Tibial nerve (tissue), 4 donors: ENCODE measurements around the gene MOCOS. TPM values are rescaled to one million over a fixed set of nuclear protein-coding genes. Genes with fewer than 3 reads are reported as not detected.

Experiments
- DNase-seq, 2 donors: peaks; one replicate each; pipeline ENCODE4 v3.0.0-alpha.2; 2019; ENCODE audit warnings: low spot score in 2 of 2
- H3K27ac ChIP-seq, 4 donors: fragments of 200-600 bp; sonication (generic) in 3 of 4; one replicate each; pipeline ENCODE4 v1.5.1; 2017 to 2019; ENCODE audit warnings: mild to moderate bottlenecking in 1 of 4
- H3K27me3 ChIP-seq, 2 donors: fragments of 200-600 bp; sonication (generic) in 1 of 2; one replicate each; pipeline versions ENCODE4 v1.5.1 to v1.6.0; 2017 to 2019
- H3K36me3 ChIP-seq, 3 donors: fragments of 200-600 bp; sonication (generic); one replicate each; pipeline ENCODE4 v1.5.1; 2018 to 2019
- H3K4me1 ChIP-seq, 4 donors: fragments of 200-600 bp; sonication (generic) in 3 of 4; one replicate each; pipeline ENCODE4 v1.5.1; 2017 to 2019
- H3K4me3 ChIP-seq, 4 donors: fragments of 200-600 bp; sonication (generic) in 3 of 4; one replicate each; pipeline ENCODE4 v1.5.1; 2017 to 2019; ENCODE audit warnings: mild to moderate bottlenecking in 1 of 4, moderate library complexity in 1 of 4
- H3K9me3 ChIP-seq, 4 donors: fragments of 200-600 bp; sonication (generic) in 3 of 4; one replicate each; pipeline ENCODE4 v1.5.1; 2017 to 2019
- CTCF ChIP-seq, 5 experiments: fragments of 200-600 bp in 3 of 5; fragments of 450-650 bp in 2 of 5; sonication (generic) in 3 of 5; IDR thresholded peaks; one replicate each; pipeline ENCODE4 v1.5.1; 2016 to 2019; ENCODE audit warnings: antibody characterized with exemption in 5 of 5, mild to moderate bottlenecking in 3 of 5, moderate library complexity in 2 of 5
- EP300 ChIP-seq, 2 donors: sonication (generic); formaldehyde crosslinking; IDR thresholded peaks; one replicate each; pipeline ENCODE4 v1.6.1; 2017; ENCODE audit warnings: antibody characterized with exemption in 2 of 2, mild to moderate bottlenecking in 1 of 2
- POLR2A ChIP-seq, 2 donors: fragments of 450-650 bp; IDR thresholded peaks; one replicate each; pipeline ENCODE4 v1.6.1; 2017; ENCODE audit warnings: antibody characterized with exemption in 2 of 2, mild to moderate bottlenecking in 2 of 2, moderate library complexity in 2 of 2
- WGBS, 2 donors: methylation state at CpG; one replicate each; pipeline ENCODE4 v1.1.5; 2018; 5-methylcytosine and 5-hydroxymethylcytosine counted together
- total RNA-seq, 4 donors: library from RNA; depleted of rRNA; stranded (reverse); fragments of >200 nt; gene quantifications; one replicate each; pipeline ENCODE4 v1.1.0, GENCODE V29; 2016

MOCOS gene
- total RNA-seq, 4 donors from 2014 or later = 6.9 to 10.2 (median 8.9) TPM

- TF ChIP-seq CTCF (IDR thresholded peaks at IDR 0.05) (no peak), POLR2A (IDR thresholded peaks at IDR 0.05) (no peak), EP300 (IDR thresholded peaks at IDR 0.05) (no peak)
- no peak for DNase-seq
- 62 to 70% methylated on average over 6 of the region's 6 CpGs for WGBS, 2 donors
Measured at GRCh38 chr18:36303211-36303844, 116.0 kb downstream of the MOCOS start.

GRCh38 chr18:36304723-36305122, 117.4 kb downstream of the MOCOS start:
- TF ChIP-seq CTCF (IDR thresholded peaks at IDR 0.05) (no peak), POLR2A (IDR thresholded peaks at IDR 0.05) (no peak), EP300 (IDR thresholded peaks at IDR 0.05) (no peak)
- H3K4me3 ChIP-seq = no peak overlapping the region
- H3K9me3 ChIP-seq = no peaks in the 10 kb centered on the region
- WGBS, 2 donors = 93 to 95% methylated on average over 3 of the region's 3 CpGs
- no peak overlapping the region for H3K27ac ChIP-seq
- no peaks in the 10 kb centered on the region for H3K27me3 ChIP-seq
- H3K4me1 ChIP-seq = no peaks in the 10 kb centered on the region
- H3K36me3 ChIP-seq = no peaks in the 10 kb centered on the region
- DNase-seq = no peak

More at GRCh38 chr18:36303211-36303844, 116.0 kb downstream of the MOCOS start:
- Histone ChIP-seq H3K27me3 (peaks cover 0 to 8% of the 10 kb centered on the region in 2 donors), H3K27ac (no peak overlapping the region), H3K4me1 (peaks cover 0 to 5% (median 3%) of the 10 kb centered on the region in 4 donors), H3K4me3 (no peak overlapping the region), H3K36me3 (no peaks in the 10 kb centered on the region), H3K9me3 (no peaks in the 10 kb centered on the region)

- no peak overlapping the region for H3K4me3 ChIP-seq
- no peaks in the 10 kb centered on the region for H3K27me3 ChIP-seq
- H3K36me3 ChIP-seq = no peaks in the 10 kb centered on the region
- no peaks in the 10 kb centered on the region for H3K9me3 ChIP-seq
- no peak for TF ChIP-seq CTCF (IDR thresholded peaks at IDR 0.05)
- no peak for TF ChIP-seq POLR2A (IDR thresholded peaks at IDR 0.05)
- TF ChIP-seq EP300 (IDR thresholded peaks at IDR 0.05) = no peak
- 30 to 70% methylated on average over 2 of the region's 2 CpGs for WGBS, 2 donors
- no peaks in the 10 kb centered on the region for H3K4me1 ChIP-seq
- DNase-seq = no peak
- no peak overlapping the region for H3K27ac ChIP-seq
Measured at GRCh38 chr18:36305375-36305774, 118.1 kb downstream of the MOCOS start.

- no peaks in the 10 kb centered on the region for H3K27me3 ChIP-seq
- no peaks in the 10 kb centered on the region for H3K4me1 ChIP-seq
Measured at GRCh38 chr18:36307513-36307912, 120.2 kb downstream of the MOCOS start.

More at GRCh38 chr18:36307513-36307912, 120.2 kb downstream of the MOCOS start:
- H3K9me3 ChIP-seq = no peaks in the 10 kb centered on the region
- no peak overlapping the region for H3K4me3 ChIP-seq
- no peak for DNase-seq
- H3K27ac ChIP-seq = no peak overlapping the region
- no peaks in the 10 kb centered on the region for H3K36me3 ChIP-seq
- TF ChIP-seq POLR2A (IDR thresholded peaks at IDR 0.05) (no peak), CTCF (IDR thresholded peaks at IDR 0.05) (no peak), EP300 (IDR thresholded peaks at IDR 0.05) (no peak)
